BE2C (cell line): ENCODE measurements around the gene ARPC2.
A peak's percentile ranks its signal among the peaks of the same experiment; 100 is the strongest.
"Not testable (repeated sequence)": the region's sequence is repeated elsewhere in the genome, so short reads cannot be mapped to it uniquely, and the experiment has no call there.

Experiments used
- DNase-seq: peaks from one replicate; pipeline ENCODE4 v3.0.0-alpha.2; 2020
- H3K27me3 ChIP-seq: fragments of 250-450 bp; sonication (Bioruptor Pico); 2 replicates; pipeline ENCODE4 v1.5.1; 2020; ENCODE audit warnings: mild to moderate bottlenecking
- H3K36me3 ChIP-seq: fragments of 250-450 bp; sonication (Bioruptor Pico); 2 replicates; pipeline ENCODE4 v1.5.1; 2020; ENCODE audit warnings: mild to moderate bottlenecking
- H3K4me1 ChIP-seq: fragments of 250-450 bp; sonication (Bioruptor Pico); 2 replicates; pipeline ENCODE4 v1.5.1; 2020
- H3K4me3 ChIP-seq: 2 replicates; pipeline ENCODE4 v1.5.1; 2011; ENCODE audit warnings: low read depth, low read length
- H3K9me3 ChIP-seq: fragments of 250-450 bp; sonication (Bioruptor Pico); 2 replicates; pipeline ENCODE4 v1.5.1; 2020
- CTCF ChIP-seq: IDR thresholded peaks from 2 replicates; pipeline ENCODE4 v1.5.1; 2012; ENCODE audit warnings: mild to moderate bottlenecking, low read depth, low read length

ARPC2 gene

GRCh38 chr2:218272531-218273212, 55.7 kb downstream of the ARPC2 start:
- Histone ChIP-seq H3K4me1 (no peaks in the 10 kb centered on the region), H3K4me3 (no peak overlapping the region), H3K27me3 (no peaks in the 10 kb centered on the region), H3K9me3 (no peaks in the 10 kb centered on the region), H3K36me3 (peaks cover 11% of the 10 kb centered on the region)
- peak; percentile 97 for TF ChIP-seq CTCF
- DNase-seq, result peak; percentile 87

GRCh38 chr2:218273214-218273907, 56.4 kb downstream of the ARPC2 start:
- H3K4me3 ChIP-seq, H3K27me3 ChIP-seq, DNase-seq, H3K9me3 ChIP-seq, H3K4me1 ChIP-seq: not testable (repeated sequence)
- peaks cover 11% of the 10 kb centered on the region for H3K36me3 ChIP-seq

GRCh38 chr2:218273908-218274249, 56.9 kb downstream of the ARPC2 start:
- Histone ChIP-seq H3K9me3 (no peaks in the 10 kb centered on the region), H3K36me3 (peaks cover 11% of the 10 kb centered on the region), H3K4me1 (no peaks in the 10 kb centered on the region), H3K27me3 (no peaks in the 10 kb centered on the region), H3K4me3 (no peak overlapping the region)
- no peak for TF ChIP-seq CTCF
- DNase-seq, result no peak

- Histone ChIP-seq H3K36me3 (peaks cover 11% of the 10 kb centered on the region), H3K9me3 (no peaks in the 10 kb centered on the region), H3K4me3 (no peak overlapping the region), H3K4me1 (no peaks in the 10 kb centered on the region), H3K27me3 (no peaks in the 10 kb centered on the region)
- no peak for DNase-seq
- TF ChIP-seq CTCF, result no peak
These were observed 57.6 kb downstream of the ARPC2 start for GRCh38 chr2:218274586-218274985.

GRCh38 chr2:218275371-218276072, 58.5 kb downstream of the ARPC2 start:
- no peak for DNase-seq
- Histone ChIP-seq H3K36me3 (peaks cover 11% of the 10 kb centered on the region), H3K9me3 (no peaks in the 10 kb centered on the region), H3K4me3 (no peak overlapping the region), H3K27me3 (no peaks in the 10 kb centered on the region), H3K4me1 (no peaks in the 10 kb centered on the region)
- TF ChIP-seq CTCF, result no peak

GRCh38 chr2:218276986-218277755, 60.2 kb downstream of the ARPC2 start:
- peak; percentile 31 for TF ChIP-seq CTCF
- H3K9me3 ChIP-seq, result no peaks in the 10 kb centered on the region
- H3K27me3 ChIP-seq, result no peaks in the 10 kb centered on the region
- peaks cover 11% of the 10 kb centered on the region for H3K36me3 ChIP-seq
- H3K4me3 ChIP-seq, result no peak overlapping the region
- DNase-seq, result no peak
- no peaks in the 10 kb centered on the region for H3K4me1 ChIP-seq
